ENCODE measurements around the gene SDF4.
"Not testable (repeated sequence)": the region's sequence is repeated elsewhere in the genome, so short reads cannot be mapped to it uniquely, and the experiment has no call there.

The SDF4 gene

DNA sequence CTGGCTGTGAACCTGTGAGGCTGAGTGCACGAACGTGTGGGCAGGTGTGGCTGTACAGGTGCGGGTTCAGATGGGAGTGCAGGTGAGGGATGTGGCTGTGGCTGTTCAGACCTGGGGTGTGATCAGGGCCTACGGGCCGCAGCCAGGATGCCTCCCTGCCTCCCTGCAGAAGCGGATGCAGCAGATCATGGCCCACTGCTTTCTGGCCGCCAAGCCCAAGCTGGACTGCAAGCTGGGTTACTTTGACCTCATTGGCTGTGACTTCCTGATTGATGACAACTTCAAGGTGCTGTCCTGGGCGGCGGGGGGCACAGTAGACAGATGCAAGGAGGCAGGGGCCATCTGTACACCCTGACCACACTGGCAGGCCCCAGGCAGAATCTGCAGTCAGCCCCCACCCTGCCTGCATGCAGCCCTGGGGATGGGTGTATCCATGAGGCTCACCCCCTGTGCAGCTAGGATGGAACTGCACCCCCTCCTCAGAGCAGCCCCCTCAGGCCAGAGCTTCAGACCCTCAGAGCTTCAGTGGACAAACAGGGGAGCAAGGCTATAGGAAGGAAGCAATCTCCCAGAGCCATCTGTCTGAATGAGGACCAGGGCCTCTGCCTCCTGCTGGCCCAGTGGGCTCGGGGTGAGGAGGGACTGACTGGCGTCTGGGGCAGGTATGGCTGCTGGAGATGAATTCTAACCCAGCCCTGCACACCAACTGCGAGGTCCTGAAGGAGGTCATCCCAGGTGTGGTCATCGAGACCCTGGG is 35.2 kb downstream of the SDF4 start:
- DNase-seq: no peak

- DNase-seq: not testable (repeated sequence)
Measured at GRCh38 chr1:1195726-1196125, 36.1 kb downstream of the SDF4 start.

GRCh38 chr1:1194723-1195122 is 37.1 kb downstream of the SDF4 start:
- DNase-seq: no peak

DNA sequence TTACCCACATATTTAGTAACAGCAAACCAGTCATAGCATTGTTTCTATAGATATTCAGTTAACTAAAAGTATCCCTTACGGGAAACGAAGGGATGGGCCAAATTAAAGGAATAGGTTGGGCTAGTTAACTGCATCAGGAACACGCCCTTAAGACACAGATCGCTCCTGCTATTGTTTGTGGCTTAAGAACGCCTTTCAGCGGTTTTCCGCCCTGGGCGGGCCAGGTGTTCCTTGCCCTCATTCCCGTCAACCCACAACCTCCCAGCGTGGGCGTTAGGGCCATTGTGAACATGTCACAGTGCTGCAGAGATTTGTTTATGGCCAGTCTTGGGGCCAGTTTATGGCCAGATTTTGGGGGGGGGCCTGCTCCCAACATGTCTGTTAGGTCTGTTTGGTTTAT is 40.1 kb downstream of the SDF4 start:
- no peak for DNase-seq

- no peak for DNase-seq
Measured at GRCh38 chr1:1189111-1189510, 42.7 kb downstream of the SDF4 start.

- DNase-seq: no peak
Measured at GRCh38 chr1:1187938-1188337, 43.9 kb downstream of the SDF4 start.

DNA sequence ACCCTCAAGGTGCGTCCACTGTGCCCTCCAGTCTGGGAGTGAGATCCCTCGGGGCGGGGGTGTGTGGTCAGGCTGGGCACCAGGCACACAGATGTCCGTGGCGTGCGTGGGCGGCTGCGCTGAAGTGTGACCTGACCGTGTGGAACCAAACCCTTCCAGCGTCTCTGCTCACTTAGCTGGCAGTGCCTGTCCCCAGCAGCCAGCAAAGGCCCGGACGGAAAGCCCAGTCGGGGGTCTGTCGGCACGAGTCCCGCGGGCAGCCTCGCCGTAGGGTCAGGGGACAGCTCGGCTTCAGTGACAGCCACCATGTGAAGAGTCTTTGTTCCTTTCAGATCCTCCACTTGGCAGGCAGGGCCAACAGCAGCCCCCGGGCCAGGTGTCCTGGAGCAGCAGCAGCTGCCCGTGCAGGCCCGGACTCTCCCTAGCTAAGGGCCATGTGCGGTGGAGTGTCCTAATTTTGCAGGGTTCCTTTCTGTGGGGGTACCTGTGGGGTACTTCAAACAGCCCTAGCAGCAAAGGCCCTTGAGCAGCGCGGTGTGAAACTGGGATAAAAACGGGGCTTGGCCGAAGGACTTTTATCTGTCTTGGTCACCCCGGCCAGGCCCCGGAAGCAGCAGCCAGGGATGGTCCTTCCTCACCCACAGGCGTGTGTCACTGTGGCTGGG is 46.6 kb downstream of the SDF4 start:
- DNase-seq: no peak

DNA sequence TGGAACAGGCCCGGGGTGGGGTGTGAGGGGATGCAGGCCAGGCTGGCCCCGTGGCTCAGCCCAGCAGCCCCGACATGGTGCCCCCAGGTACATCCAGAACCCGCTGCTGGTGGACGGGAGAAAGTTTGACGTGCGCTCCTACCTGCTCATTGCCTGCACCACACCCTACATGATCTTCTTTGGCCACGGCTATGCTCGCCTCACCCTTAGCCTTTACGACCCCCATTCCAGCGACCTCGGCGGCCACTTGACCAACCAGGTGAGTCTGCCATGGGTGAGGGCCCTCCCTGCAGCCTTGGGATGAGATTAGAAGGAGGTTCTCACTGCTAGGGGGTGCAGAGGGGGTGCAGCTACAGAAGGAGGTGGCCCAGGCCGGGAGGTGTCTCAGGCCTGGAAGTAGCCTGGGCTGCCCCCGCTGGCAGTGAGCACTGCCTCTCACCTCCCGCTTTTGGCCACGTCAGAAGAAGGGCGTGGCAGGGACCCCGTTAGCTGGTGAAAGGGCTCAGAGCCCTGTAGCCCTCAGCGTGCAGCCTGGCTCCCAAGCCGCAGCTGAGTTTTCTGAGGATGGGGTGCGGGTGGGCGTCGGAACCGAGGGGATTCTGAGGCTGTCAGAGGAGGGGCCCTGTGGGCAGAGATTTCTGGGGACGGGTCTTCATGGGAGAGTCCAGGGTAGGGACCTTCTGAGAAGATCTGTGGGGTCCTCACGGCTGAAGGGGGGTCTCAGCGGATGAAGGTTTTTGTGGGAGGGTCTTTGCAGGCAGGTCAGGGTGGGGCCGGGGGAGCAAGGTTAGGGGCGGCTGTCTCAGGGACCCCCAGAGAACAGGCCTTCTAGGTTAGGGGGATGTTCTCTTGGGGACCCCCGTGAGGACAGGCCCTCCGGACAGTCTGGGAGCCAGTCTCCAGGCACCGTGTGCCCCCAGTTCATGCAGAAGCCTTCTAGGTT is 47.7 kb downstream of the SDF4 start:
- DNase-seq: no peak

- no peak for DNase-seq
Measured at GRCh38 chr1:1183221-1183747, 48.5 kb downstream of the SDF4 start.

- DNase-seq: no peak
Measured at GRCh38 chr1:1182491-1183220, 49.1 kb downstream of the SDF4 start.

- DNase-seq: no peak
Measured at GRCh38 chr1:1181938-1182410, 49.8 kb downstream of the SDF4 start.

GRCh38 chr1:1181129-1181937 is 50.5 kb downstream of the SDF4 start:
- no peak for DNase-seq

GRCh38 chr1:1179983-1180861 is 51.6 kb downstream of the SDF4 start:
- DNase-seq: no peak

GRCh38 chr1:1179346-1179982 is 52.3 kb downstream of the SDF4 start:
- DNase-seq: no peak

DNA sequence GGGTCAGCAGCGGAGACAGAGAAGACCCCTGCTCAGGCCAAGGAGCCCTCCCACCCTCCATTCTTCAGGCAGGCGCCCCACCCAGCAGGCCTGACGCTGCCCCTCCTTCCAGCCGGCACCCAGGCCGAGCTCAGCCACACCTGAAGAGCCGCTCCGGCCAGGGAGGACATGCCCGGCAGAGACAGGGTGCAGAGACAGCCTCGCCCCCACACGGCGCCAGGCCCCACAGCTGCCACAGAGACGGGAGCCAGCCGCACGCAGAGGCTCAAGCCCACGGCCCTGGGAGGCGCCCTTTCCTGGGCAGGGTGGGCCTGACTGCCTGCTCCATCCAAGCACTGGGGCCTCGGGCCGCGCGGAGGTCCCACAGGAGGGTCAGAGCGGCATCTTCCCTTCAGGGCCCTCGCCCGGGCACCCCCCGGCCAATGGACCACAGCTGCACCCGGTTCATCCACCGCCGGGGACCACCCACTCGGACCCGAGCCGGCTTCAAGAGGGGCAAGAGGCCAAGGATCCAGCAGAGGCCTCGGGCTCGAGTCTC is 52.9 kb downstream of the SDF4 start:
- DNase-seq: no peak

- DNase-seq: no peak
Measured at GRCh38 chr1:1177452-1178206, 54.2 kb downstream of the SDF4 start.

DNA sequence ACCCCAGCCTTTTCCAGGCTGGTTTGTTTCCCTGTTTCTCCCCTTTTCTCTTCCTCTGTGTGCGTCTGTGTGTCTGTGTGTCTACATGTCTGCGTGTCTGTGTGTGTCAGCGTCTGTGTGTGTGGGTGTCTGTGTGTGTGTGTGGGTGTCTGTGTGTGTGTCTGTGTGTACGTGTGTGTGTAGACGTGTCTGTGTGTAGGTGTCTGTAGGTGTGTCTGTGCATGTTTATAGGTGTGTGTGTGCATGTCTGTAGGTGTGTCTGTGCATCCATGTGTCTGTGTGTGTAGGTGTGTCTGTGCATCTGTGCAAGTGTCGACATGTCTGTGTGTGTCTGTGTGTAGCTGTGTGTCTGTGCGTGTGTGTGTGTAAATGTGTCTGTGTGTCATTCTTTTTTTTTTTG is 54.9 kb downstream of the SDF4 start:
- no peak for DNase-seq

DNA sequence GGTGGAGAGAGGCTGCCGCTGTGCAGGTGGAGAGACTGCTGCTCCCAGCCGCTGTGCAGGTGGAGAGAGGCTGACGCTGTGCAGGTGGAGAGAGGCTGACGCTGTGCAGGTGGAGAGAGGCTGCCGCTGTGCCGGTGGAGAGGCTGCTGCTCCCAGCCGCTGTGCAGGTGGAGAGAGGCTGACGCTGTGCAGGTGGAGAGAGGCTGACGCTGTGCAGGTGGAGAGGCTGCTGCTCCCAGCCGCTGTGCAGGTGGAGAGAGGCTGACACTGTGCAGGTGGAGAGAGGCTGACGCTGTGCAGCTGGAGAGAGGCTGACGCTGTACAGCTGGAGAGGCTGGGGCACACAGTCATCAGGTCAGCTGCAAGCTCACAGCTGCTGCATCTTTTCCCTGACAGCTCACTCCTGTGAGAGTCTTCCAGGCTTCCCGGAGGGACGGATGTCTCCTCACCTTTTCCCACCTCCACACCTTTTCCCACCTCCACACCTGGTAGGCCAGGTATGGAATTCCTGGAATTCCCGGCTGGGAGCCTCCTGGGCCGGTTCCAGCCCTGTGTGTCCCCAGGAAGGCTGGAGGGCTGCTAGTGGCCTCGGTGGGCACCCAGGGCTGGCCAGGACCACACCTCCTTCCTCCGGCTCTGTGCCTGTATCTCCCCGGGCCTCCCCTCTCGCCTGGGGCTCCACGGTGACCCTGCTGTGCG is 55.6 kb downstream of the SDF4 start:
- DNase-seq: not testable (repeated sequence)

Data from CD4-positive, alpha-beta T cell treated with Interferon alpha-2 for 1 hour (primary cell).